SK-N-SH treated with all-trans-retinoic acid at 6 μM for 48 hours (cell line): ENCODE measurements around the gene RAB31.

ENCODE experiments used
- ARNTL ChIP-seq: fragments of 450-650 bp; formaldehyde crosslinking; IDR thresholded peaks from 2 replicates; pipeline ENCODE4 v1.5.0; 2020; ENCODE audit warnings: low read depth, mild to moderate bottlenecking, moderate library complexity, borderline replicate concordance
- CSRNP3 ChIP-seq: fragments of 250-450 bp; sonication (Bioruptor Pico); IDR thresholded peaks from 2 replicates; pipeline ENCODE4 v1.5.1; 2021; ENCODE audit warnings: mild to moderate bottlenecking, moderate library complexity
- TOX ChIP-seq: fragments of 250-450 bp; sonication (Bioruptor Pico); IDR thresholded peaks from 2 replicates; pipeline ENCODE4 v1.8.0; 2021; ENCODE audit warnings: mild to moderate bottlenecking, moderate library complexity, borderline replicate concordance
- ZC3H10 ChIP-seq: fragments of 250-450 bp; sonication (Bioruptor Pico); IDR thresholded peaks from 2 replicates; pipeline ENCODE4 v1.5.1; 2021; ENCODE audit warnings: mild to moderate bottlenecking, moderate library complexity
- ZFP30 ChIP-seq: fragments of 450-650 bp; formaldehyde crosslinking; IDR thresholded peaks from 2 replicates; pipeline ENCODE4 v1.5.0; 2022; ENCODE audit warnings: mild to moderate bottlenecking, moderate library complexity

- no peak for TF ChIP-seq ARNTL (CRISPR knock-in tag)
- TF ChIP-seq CSRNP3 = no peak
- TF ChIP-seq ZFP30 = no peak
- TF ChIP-seq ZC3H10 (CRISPR knock-in tag) = no peak
- TF ChIP-seq TOX (CRISPR knock-in tag) = no peak
Measured at GRCh38 chr18:9834551-9834950, 126.5 kb downstream of the RAB31 start.
